Chondrocyte (in vitro differentiated cells): ENCODE measurements around the gene GCAT. TPM values are rescaled to one million over a fixed set of nuclear protein-coding genes. Genes with fewer than 3 reads are reported as not detected.

Experiments
- DNase-seq: peaks from one replicate; pipeline ENCODE4 v3.0.0; 2021; ENCODE audit warnings: mixed read lengths, low spot score
- H3K27ac Mint-ChIP-seq: one replicate; pipeline ENCODE4 v1.8.0; 2021; ENCODE audit warnings: mild to moderate bottlenecking, moderate library complexity, mixed read lengths; ENCODE audit not compliant: unreplicated experiment
- H3K27me3 Mint-ChIP-seq: 2 replicates; pipeline ENCODE4 v1.8.0; 2021; ENCODE audit warnings: low read depth, mixed read lengths
- H3K36me3 Mint-ChIP-seq: 2 replicates; pipeline ENCODE4 v1.8.0; 2021; ENCODE audit warnings: low read depth, mixed read lengths
- H3K4me1 Mint-ChIP-seq: 2 replicates; pipeline ENCODE4 v1.8.0; 2021; ENCODE audit warnings: low read depth, mild to moderate bottlenecking, mixed read lengths
- H3K4me3 Mint-ChIP-seq: one replicate; pipeline ENCODE4 v1.8.0; 2021; ENCODE audit warnings: mild to moderate bottlenecking, moderate library complexity, mixed read lengths; ENCODE audit not compliant: unreplicated experiment
- H3K9me3 Mint-ChIP-seq: 2 replicates; pipeline ENCODE4 v1.8.0; 2021; ENCODE audit warnings: low read depth, mixed read lengths
- total RNA-seq: library from RNA; stranded (reverse); gene quantifications from 3 replicates; pipeline ENCODE4 v1.2.1, GENCODE V29; 2021
- TF ChIP-seq, protein P1 (sequence below): fragments of 200-600 bp; sonication (generic); IDR thresholded peaks from 2 replicates; pipeline ENCODE4 v1.5.0; 2021; ENCODE audit warnings: antibody characterized with exemption, mild to moderate bottlenecking, moderate library complexity

Gene GCAT
- total RNA-seq, 1 donor from 2014 or later, result 24.8 TPM

DNA sequence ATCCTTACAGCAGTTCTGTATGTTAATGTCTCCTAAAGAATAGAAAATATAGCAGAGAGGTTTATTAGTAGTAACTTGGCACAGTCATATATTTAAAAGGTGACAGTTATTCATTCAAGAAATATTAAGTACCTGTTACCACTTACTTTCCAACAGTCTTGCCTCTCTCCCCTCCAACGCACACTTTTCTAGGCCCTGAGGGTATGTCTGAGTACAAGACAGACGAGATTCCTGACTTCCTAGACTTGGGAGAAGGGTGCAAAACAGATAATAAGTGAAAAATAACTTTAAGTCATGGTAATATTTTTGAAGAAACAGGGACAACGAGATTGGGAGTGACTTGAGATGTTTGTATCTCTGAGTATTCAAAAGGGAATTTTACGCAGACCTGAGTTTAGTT lies 43.1 kb downstream of the GCAT start:
- Mint-ChIP-seq H3K4me1 (peaks cover 34% of the 10 kb centered on the region), H3K36me3 (peaks cover 29% of the 10 kb centered on the region), H3K27me3 (no peaks in the 10 kb centered on the region), H3K9me3 (no peaks in the 10 kb centered on the region), H3K27ac (peak overlapping the region; percentile 73), H3K4me3 (peak overlapping the region; percentile 79)
- no peak for DNase-seq
- TF ChIP-seq, protein P1, sequence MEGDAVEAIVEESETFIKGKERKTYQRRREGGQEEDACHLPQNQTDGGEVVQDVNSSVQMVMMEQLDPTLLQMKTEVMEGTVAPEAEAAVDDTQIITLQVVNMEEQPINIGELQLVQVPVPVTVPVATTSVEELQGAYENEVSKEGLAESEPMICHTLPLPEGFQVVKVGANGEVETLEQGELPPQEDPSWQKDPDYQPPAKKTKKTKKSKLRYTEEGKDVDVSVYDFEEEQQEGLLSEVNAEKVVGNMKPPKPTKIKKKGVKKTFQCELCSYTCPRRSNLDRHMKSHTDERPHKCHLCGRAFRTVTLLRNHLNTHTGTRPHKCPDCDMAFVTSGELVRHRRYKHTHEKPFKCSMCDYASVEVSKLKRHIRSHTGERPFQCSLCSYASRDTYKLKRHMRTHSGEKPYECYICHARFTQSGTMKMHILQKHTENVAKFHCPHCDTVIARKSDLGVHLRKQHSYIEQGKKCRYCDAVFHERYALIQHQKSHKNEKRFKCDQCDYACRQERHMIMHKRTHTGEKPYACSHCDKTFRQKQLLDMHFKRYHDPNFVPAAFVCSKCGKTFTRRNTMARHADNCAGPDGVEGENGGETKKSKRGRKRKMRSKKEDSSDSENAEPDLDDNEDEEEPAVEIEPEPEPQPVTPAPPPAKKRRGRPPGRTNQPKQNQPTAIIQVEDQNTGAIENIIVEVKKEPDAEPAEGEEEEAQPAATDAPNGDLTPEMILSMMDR, result no peak

DNA sequence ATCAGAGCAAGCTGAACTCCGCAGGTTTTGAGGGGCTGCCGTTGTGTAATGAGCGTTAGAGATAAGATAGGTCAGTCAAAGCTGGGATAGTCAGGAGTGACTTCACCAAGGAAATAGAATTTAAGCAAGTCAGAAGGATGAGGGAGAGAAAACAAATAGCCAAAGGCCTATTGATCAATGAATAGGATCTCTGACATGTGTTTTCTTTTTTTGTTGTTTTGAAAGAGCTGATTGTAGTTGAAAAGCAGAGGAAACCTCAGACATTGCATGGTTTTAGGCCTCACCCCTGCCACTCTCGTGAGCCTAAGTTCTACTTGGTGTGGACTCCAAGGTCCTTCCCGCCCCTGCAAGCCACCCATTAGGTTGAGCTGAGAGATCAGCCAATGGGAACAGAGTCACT lies 44.7 kb downstream of the GCAT start:
- Mint-ChIP-seq H3K27me3 (no peaks in the 10 kb centered on the region), H3K9me3 (no peaks in the 10 kb centered on the region), H3K36me3 (peaks cover 33% of the 10 kb centered on the region), H3K27ac (no peak overlapping the region), H3K4me1 (peaks cover 34% of the 10 kb centered on the region), H3K4me3 (no peak overlapping the region)
- TF ChIP-seq, protein P1, result no peak
- peak; percentile 20 for DNase-seq

DNA sequence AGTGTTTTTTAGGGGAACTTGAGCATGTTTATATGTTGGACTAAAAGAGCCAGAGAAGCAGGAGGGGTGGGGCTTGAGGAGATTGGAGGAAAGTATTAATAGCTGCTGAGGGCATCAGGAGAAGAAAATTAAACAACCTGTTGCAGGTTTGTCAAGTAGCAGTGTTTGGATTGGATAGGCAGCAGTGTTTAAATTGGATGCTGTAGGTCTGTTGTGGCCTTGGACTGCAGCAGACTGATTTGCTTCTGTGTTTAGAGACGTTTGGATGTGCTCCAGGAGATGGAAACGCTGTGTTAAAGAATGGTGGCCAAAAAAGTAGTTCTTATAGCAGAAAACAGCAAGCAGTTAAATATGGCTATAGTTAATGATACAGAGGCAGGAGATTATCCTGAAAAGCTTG lies 47.2 kb downstream of the GCAT start:
- Mint-ChIP-seq H3K36me3 (peaks cover 36% of the 10 kb centered on the region), H3K4me3 (no peak overlapping the region), H3K27ac (no peak overlapping the region), H3K9me3 (no peaks in the 10 kb centered on the region), H3K27me3 (no peaks in the 10 kb centered on the region), H3K4me1 (peaks cover 19% of the 10 kb centered on the region)
- no peak for DNase-seq
- TF ChIP-seq, protein P1, result no peak

DNA sequence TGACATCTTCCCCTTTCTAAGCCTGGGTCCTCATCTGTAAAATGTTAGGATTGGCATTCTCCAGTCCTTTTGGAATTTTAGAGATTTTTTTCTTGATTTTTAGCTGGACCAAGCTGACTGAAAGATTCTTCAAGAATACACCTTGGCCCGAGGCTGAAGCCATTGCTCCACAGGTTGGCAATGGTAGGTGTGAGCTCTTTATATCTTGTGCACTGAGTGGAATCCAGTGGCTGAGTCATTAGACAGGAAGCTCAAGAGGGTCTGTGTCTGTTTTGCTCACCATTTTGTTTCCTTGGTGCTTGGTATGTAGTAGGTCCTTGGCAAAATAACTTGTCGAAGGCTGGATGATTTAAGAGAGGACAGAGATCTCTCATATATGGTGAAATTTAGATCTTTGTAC lies 47.7 kb downstream of the GCAT start:
- DNase-seq, result no peak
- H3K9me3 Mint-ChIP-seq, result no peaks in the 10 kb centered on the region
- no peak overlapping the region for H3K27ac Mint-ChIP-seq
- peaks cover 20% of the 10 kb centered on the region for H3K4me1 Mint-ChIP-seq
- TF ChIP-seq, protein P1, result no peak
- H3K36me3 Mint-ChIP-seq, result peaks cover 36% of the 10 kb centered on the region
- no peak overlapping the region for H3K4me3 Mint-ChIP-seq
- no peaks in the 10 kb centered on the region for H3K27me3 Mint-ChIP-seq

DNA sequence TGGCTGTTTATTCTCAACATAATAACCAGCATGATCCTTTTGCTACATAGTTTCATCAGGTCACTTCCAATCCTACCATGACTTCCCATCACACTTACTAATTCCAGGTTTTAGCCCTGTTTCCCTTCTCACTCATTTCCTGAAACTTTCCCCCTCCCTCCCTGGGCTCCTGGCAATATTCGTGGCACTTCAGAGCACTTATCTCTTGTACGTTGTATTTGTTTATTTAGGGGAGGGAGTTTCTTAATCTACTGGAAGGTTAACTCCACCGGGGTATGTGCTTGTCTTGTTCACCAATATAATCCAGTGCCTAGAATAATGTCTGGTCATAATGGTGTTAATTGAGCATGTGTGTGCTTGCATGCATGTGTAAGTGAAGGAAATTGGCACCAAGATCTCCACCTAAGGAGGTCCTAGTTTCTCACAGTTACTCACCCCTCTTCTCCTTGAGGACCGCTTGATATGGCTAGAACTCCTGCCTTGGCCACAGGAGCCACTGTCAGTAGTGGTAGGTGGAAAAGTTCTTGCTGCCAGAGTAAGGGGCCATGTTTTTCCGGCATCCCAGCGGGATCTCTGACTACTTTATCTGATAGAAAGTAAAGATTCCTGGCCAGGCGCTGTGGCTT lies 53.2 kb downstream of the GCAT start:
- TF ChIP-seq, protein P1, result no peak
- H3K4me1 Mint-ChIP-seq, result peaks cover 12% of the 10 kb centered on the region
- no peaks in the 10 kb centered on the region for H3K27me3 Mint-ChIP-seq
- H3K27ac Mint-ChIP-seq, result peak overlapping the region; percentile 91
- no peaks in the 10 kb centered on the region for H3K9me3 Mint-ChIP-seq
- no peak for DNase-seq
- H3K4me3 Mint-ChIP-seq, result no peak overlapping the region
- peaks cover 35% of the 10 kb centered on the region for H3K36me3 Mint-ChIP-seq
